PC-9 (cell line): ENCODE results near the gene KCNJ6.

Experiments used
- EZH2 ChIP-seq: fragments of 200-600 bp; sonication (generic); IDR thresholded peaks from 2 replicates; pipeline ENCODE4 v1.8.0; 2017; ENCODE audit warnings: antibody characterized with exemption, low read depth
- TF ChIP-seq, protein P1 (sequence below): fragments of 200-600 bp; sonication (generic); conservative IDR thresholded peaks from 2 replicates; pipeline ENCODE4 v1.6.1; 2017; ENCODE audit warnings: mixed run types, antibody characterized with exemption, mild to moderate bottlenecking, moderate library complexity

DNA sequence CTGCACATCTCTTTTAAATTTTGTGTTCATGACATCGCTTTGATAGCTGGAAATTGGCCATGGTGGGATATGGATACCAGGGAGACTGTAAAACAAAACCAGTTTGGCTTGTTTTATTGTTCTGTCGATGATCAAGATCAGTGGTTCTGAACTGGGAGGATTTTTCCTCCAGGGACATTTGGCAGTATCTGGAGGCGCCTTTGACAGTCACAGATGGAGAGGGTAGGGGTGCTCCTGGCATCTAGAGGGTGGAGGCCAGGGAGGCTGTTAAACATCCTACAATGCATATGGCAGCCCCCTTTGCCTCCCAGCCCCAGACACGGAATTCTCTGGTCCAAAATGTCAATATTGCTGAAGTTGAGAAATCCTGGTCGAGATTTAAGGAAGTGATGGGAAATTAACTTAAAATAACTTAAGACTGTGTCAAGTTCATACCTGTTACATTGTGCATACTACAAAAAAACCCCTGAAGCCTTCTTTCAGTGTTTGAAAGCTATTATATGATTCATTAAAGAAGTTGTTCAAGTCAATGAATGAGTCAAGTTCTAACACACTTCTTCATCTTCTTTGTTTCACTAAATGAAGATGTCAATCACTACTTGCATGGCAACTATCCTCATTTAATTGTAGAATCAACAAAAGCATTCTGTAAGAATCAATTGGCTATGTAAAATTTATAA lies 150.9 kb downstream of the KCNJ6 start:
- TF ChIP-seq, protein P1, sequence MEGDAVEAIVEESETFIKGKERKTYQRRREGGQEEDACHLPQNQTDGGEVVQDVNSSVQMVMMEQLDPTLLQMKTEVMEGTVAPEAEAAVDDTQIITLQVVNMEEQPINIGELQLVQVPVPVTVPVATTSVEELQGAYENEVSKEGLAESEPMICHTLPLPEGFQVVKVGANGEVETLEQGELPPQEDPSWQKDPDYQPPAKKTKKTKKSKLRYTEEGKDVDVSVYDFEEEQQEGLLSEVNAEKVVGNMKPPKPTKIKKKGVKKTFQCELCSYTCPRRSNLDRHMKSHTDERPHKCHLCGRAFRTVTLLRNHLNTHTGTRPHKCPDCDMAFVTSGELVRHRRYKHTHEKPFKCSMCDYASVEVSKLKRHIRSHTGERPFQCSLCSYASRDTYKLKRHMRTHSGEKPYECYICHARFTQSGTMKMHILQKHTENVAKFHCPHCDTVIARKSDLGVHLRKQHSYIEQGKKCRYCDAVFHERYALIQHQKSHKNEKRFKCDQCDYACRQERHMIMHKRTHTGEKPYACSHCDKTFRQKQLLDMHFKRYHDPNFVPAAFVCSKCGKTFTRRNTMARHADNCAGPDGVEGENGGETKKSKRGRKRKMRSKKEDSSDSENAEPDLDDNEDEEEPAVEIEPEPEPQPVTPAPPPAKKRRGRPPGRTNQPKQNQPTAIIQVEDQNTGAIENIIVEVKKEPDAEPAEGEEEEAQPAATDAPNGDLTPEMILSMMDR, result no peak
- no peak for TF ChIP-seq EZH2
